IPS DF 4.7 (cell line): ENCODE measurements around the gene RIPOR3.
"Not testable (repeated sequence)": the region's sequence is repeated elsewhere in the genome, so short reads cannot be mapped to it uniquely, and the experiment has no call there.

Experiments
- DNase-seq: peaks from one replicate; pipeline ENCODE4 v3.0.0-alpha.2; 2013; ENCODE audit warnings: low spot score; ENCODE audit errors: extremely low read depth

The RIPOR3 gene

DNA sequence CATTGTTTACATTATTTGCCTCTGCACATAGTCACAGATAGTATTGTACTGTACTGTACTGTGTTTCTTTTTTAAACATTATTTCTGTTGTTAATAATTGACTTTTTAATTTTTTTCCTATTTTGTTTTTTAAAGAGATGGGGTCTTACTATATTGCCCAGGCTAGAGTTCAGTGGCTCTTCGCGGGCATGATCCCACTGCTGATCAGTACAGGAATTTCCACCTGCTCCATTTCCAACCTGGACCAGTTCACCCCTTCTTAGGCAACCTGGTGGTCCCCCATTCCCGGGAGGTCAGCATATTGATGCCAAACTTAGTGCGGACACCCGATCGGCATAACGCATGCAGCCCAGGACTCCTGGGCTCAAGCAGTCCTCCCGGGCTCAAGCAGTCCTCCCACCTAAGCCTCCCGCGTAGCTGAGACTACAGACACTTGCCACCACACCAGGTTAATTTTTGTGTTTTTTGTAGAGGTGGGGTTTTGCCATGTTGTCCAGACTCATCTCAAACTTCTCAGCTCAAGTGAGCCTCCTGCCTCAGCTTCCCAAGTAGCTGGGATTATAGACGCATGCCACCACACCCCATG lies 133.7 kb downstream of the RIPOR3 start:
- no peak for DNase-seq

DNA sequence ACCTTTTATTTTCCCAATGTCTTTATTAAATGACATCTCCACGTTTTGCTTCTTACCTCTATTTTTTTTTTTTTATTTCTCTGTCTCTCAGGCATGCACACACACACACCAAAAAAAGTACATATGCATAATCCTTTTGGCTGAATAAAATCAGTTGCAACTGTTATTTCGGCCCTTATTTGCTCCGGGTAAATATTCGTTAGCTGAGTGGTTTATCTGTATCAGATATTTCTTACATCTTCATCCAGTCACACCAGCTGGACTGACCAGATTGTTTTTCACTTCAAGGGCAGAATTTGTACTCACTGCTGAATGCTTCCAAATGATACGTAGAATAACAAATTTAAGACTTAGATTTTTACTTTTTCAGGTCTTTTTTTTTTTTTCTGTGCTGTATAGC lies 135.7 kb downstream of the RIPOR3 start:
- no peak for DNase-seq

- no peak for DNase-seq
Measured at GRCh38 chr20:50554694-50555579, 136.4 kb downstream of the RIPOR3 start.

- DNase-seq = no peak
Measured at GRCh38 chr20:50552979-50553378, 138.4 kb downstream of the RIPOR3 start.

DNA sequence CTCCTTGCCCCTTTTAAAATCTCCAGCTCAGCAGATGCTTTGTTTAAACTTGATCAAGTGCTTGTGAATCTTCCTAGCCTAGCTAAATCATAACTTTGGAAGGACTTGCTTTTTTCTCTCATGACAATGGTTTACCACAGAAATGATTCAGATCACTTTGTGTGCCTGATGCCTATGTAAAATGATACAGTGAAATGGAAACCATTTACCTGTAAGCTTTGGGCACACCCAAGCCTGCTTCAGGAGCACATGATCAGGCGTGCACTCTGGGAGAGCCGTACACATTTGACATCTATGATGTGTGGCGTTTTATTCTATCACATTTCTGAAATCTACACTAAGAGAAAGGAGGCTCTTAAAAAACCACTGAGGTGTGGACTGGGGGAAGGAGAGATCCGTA lies 140.1 kb downstream of the RIPOR3 start:
- no peak for DNase-seq

DNA sequence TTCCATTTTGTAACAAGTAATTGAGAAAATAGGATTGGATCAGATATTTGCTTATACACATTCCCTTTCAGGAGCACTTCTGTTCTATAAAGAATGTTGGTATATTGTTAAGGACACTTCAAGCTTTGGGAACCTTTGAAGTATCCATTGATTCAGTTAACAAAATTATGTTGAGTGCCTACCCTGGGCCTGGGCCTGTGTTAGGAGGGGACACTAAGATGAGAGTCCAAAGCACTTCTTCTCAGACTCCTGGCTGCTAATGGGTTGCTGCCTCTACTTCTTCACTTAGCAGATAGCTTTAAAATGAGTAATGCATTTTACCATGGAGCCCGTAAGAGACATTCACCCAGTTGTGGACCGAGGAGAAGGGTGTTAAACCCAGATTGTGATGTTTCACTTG lies 140.8 kb downstream of the RIPOR3 start:
- no peak for DNase-seq

- no peak for DNase-seq
Measured at GRCh38 chr20:50548396-50548795, 142.9 kb downstream of the RIPOR3 start.

DNA sequence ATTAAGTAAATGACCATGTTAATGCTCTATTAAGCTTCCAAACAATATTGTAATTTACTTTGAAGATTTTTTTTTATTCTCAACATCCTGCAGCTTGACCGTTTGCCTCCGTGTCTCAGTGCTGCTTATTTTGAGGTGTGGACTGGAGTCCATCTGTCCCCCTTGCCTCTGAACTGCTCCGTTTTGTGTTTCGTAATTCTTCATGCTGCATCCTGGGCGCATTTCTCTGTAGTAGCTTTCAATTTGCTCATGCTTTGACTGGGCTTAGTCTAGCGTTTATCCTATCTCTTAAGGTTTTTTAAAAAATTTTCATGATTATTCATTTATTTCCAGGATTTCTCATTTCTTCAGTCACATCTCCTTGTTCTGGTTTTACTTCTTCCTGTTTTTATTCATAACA lies 143.4 kb downstream of the RIPOR3 start:
- DNase-seq = no peak

DNA sequence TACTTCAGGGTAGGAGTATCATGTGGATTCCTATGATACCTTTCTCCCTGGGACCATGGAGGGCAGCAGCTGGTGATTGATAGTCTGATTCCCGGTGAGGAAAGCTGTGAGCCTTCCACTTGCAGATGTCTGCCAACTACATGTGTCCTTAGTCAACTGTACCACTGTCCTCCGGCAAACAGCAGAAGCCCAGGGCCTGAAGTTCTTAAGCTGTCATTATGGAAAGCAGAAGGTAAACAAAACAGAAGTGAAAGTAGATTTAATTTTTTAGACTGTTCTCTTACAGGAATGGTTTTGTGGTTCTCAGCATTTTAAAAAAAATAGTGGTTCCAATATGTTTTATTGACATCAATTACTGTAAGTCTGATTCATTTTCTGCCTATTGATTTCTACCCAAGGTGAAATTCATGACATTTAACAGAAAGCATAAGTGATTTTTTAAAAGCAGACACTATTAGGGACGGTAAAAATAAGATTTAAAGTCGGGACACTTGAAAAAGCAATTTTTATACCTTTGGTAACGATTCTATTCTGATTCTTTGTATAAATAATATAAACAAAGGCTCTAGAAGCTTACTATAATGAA lies 144.5 kb downstream of the RIPOR3 start:
- no peak for DNase-seq

GRCh38 chr20:50545126-50545525 lies 146.2 kb downstream of the RIPOR3 start:
- no peak for DNase-seq

- DNase-seq = no peak
Measured at GRCh38 chr20:50543326-50543725, 148.0 kb downstream of the RIPOR3 start.

GRCh38 chr20:50541606-50542041 lies 149.7 kb downstream of the RIPOR3 start:
- no peak for DNase-seq

GRCh38 chr20:50540620-50541605 lies 150.4 kb downstream of the RIPOR3 start:
- DNase-seq = no peak

GRCh38 chr20:50539798-50540197 lies 151.5 kb downstream of the RIPOR3 start:
- DNase-seq = not testable (repeated sequence)

- no peak for DNase-seq
Measured at GRCh38 chr20:50538276-50538675, 153.1 kb downstream of the RIPOR3 start.

DNA sequence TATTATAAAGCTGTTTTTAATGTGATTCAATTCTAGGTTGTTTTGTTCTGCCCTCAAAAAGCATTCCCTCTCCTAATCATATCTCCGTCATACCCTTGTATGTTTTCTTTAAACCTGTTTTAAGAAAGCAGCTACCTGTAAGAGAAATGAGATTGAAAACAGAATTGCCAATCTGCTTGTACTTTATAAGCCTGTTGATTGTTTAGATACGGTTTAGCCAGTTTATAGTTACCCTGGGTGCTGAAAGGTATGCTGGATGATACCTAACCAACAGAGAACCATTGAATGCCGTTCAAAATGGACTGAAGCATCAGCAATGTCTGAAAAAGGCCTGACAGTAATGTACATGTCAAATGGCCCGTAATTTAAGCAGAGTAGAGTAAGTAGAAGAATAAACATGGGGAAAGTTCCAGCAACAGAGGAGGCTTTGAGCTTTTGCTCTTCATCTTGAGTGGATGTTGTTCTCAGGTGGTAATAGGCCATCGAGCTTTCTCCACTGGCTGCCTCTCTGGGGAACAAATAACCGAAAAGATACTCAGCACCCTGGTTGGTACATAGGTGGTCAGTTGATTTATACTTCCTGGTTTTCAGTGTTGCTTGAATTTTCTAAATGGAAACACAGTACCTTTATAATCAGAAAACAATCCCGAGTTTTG lies 153.7 kb downstream of the RIPOR3 start:
- no peak for DNase-seq

DNA sequence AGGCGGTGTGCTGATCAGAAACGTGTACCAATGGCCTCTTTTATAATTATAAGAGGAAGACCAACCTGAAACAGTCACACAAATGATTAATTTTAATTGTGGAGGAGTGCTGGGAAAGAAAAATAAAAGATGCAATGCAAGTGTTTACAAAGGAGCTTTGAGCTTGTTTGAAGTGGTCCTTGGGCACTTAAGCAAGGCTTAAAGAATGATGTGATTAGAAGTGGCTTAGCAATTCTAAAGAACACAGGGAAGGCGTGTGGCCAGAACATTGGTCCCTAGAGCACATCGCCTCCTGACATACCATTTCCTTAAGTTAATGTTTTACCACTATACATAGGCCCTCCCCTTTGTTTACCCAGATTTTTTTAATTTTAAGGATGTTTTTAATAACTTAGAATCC lies 155.0 kb downstream of the RIPOR3 start:
- DNase-seq = no peak
